Stomach (tissue), 4 donors: ENCODE results near the gene ZNF878.

Source experiments
- EP300 ChIP-seq: sonication (generic); formaldehyde crosslinking; IDR thresholded peaks from one replicate; pipeline ENCODE4 v1.6.1; 2017; ENCODE audit warnings: antibody characterized with exemption
- POLR2A ChIP-seq, 4 donors: fragments of 450-650 bp; IDR thresholded peaks; one replicate each; pipeline ENCODE4 v1.6.1; 2016; ENCODE audit warnings: antibody characterized with exemption in 4 of 4, control low read depth in 2 of 4, mild to moderate bottlenecking in 1 of 4, moderate library complexity in 1 of 4
- POLR2AphosphoS5 ChIP-seq, 3 donors: sonication (generic); formaldehyde crosslinking; IDR thresholded peaks; one replicate each; pipeline ENCODE4 v1.6.1; 2016; ENCODE audit warnings: antibody characterized with exemption in 3 of 3
- TF ChIP-seq, protein P1 (sequence below), 7 experiments: fragments of 450-650 bp in 4 of 7; fragments of 200-600 bp in 3 of 7; sonication (generic) in 3 of 7; IDR thresholded peaks; one replicate each; pipeline ENCODE4 v1.5.1; 2016 to 2019; ENCODE audit warnings: antibody characterized with exemption in 7 of 7, control low read depth in 2 of 7, mild to moderate bottlenecking in 1 of 7

DNA sequence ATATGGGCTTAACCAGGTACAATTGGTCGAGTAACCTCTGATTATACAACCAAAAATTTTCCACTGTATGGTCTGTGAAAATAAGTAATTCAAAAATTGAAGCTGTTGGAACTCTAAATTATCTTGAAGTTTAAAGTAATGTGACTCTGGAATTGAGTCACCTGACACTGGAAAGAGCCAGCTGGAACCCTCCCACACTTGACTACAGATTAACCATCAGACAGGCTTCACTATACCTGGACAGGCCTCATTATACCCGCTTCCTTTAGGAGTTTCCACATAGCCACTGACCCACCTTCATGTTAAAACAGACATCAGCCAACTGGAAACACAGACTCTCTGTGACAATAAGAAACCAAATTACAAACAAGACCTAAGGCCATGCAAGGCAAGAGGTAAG is 18.6 kb downstream of the ZNF878 start:
- TF ChIP-seq POLR2A (IDR thresholded peaks at IDR 0.05): no peak
- no peak for TF ChIP-seq POLR2AphosphoS5 (IDR thresholded peaks at IDR 0.05)
- TF ChIP-seq, protein P1, sequence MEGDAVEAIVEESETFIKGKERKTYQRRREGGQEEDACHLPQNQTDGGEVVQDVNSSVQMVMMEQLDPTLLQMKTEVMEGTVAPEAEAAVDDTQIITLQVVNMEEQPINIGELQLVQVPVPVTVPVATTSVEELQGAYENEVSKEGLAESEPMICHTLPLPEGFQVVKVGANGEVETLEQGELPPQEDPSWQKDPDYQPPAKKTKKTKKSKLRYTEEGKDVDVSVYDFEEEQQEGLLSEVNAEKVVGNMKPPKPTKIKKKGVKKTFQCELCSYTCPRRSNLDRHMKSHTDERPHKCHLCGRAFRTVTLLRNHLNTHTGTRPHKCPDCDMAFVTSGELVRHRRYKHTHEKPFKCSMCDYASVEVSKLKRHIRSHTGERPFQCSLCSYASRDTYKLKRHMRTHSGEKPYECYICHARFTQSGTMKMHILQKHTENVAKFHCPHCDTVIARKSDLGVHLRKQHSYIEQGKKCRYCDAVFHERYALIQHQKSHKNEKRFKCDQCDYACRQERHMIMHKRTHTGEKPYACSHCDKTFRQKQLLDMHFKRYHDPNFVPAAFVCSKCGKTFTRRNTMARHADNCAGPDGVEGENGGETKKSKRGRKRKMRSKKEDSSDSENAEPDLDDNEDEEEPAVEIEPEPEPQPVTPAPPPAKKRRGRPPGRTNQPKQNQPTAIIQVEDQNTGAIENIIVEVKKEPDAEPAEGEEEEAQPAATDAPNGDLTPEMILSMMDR (IDR thresholded peaks at IDR 0.05): no peak
- no peak for TF ChIP-seq EP300
